H54 (cell line): Measurements from ENCODE around the gene BLTP3A.
"Not testable (repeated sequence)": the region's sequence is repeated elsewhere in the genome, so short reads cannot be mapped to it uniquely, and the experiment has no call there.

Source experiments
- DNase-seq: peaks from one replicate; pipeline ENCODE4 v3.0.0; 2011; ENCODE audit warnings: low spot score, mixed read lengths; ENCODE audit not compliant: insufficient read length
- FAIRE-seq: peaks from 3 replicates; lab custom pipeline; 2011; peaks lifted over from hg19 to GRCh38; lab: Jason Lieb, UNC
- POLR2A ChIP-seq: IDR thresholded peaks from 2 replicates; pipeline ENCODE4 v1.6.1; 2011; ENCODE audit warnings: low read depth, mild to moderate bottlenecking, low read length

BLTP3A gene, protein sequence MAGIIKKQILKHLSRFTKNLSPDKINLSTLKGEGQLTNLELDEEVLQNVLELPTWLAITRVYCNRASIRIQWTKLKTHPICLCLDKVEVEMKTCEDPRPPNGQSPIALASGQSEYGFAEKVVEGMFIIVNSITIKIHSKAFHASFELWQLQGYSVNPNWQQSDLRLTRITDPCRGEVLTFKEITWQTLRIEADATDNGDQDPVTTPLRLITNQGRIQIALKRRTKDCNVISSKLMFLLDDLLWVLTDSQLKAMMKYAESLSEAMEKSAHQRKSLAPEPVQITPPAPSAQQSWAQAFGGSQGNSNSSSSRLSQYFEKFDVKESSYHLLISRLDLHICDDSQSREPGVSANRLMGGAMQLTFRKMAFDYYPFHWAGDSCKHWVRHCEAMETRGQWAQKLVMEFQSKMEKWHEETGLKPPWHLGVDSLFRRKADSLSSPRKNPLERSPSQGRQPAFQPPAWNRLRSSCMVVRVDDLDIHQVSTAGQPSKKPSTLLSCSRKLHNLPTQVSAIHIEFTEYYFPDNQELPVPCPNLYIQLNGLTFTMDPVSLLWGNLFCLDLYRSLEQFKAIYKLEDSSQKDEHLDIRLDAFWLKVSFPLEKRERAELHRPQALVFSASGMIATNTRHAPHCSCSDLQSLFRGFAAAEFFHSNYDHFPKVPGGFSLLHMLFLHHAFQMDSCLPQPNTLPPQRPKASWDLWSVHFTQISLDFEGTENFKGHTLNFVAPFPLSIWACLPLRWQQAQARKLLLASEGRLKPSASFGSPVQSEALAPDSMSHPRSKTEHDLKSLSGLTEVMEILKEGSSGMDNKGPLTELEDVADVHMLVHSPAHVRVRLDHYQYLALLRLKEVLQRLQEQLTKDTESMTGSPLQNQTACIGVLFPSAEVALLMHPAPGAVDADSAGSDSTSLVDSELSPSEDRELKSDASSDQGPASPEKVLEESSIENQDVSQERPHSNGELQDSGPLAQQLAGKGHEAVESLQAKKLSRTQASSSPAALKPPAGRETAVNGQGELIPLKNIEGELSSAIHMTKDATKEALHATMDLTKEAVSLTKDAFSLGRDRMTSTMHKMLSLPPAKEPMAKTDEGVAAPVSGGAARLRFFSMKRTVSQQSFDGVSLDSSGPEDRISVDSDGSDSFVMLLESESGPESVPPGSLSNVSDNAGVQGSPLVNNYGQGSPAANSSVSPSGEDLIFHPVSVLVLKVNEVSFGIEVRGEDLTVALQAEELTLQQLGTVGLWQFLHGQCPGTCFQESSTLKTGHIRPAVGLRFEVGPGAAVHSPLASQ (N-terminal part only)

DNA sequence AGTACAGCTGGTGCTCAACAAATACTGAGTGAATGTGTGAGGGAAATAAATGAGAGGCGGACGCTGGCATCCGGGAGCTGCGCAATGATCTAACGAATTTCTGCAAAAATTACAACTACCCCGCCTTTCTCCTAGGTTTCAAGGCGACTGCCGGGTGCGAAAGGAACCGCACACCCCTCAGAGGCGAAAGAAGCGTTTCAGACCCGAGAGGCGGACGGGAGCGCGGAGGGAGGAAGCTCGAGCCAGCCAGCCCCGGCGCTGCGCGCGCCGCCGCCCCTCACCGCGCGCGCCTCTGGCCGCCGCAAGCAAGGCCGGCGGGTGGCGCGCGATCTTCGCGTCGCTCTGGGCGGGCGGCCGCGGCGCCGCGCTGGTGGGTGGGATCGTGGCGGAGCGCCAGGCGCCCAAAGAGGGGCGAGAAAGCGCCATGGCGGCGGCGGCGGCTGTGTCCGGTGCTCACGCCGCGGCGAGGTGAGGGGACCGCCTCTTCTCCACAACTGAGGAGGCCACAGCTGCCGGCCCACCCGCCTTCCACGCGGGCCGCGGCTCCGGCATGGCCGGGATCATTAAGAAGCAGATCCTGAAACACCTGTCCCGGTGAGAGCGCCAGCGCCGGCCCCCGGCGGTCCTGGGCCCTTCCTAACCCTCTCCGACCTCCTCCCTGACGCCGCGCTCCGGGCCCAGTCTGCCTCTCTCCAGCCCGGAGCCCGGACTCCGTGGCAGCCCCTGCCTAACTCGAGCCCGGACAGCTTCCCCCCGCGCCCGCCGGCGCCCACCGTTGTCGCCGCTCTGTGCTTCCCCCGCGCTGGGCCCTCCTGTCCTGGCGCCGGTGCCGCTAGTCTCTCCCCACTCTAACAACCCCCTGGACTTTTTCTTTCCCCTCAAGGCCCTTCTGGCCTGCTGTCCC lies at the start of gene BLTP3A:
Gene BLTP3A (plus strand): TSS at position 383 of the 904 bp plus-strand sequence. CDS start 168 bp downstream, at position 551.
- peak; percentile 87 for DNase-seq
- FAIRE-seq: no peak
- TF ChIP-seq POLR2A: peak; percentile 42; the same call in 1 of the 2 replicates

DNA sequence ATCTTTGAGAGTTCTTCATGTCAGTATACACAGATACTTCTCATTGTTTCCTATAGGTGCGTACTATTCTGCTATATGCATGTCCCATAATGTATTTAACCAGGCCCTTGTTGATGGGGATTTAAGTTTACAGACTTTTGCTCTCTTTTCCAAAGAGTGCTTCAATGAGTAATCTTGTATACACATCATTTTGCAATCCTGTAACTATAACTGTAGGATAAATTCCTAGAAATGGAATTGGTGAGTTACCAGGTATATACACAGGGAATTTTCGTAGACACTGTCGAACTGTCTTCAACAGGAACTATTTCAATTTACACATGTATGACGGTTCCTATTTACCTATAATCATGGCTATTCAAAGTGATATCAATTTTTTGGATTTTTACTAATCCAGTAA lies 49.8 kb upstream of the BLTP3A start:
- DNase-seq (no peak), FAIRE-seq (no peak)
- no peak for TF ChIP-seq POLR2A

DNA sequence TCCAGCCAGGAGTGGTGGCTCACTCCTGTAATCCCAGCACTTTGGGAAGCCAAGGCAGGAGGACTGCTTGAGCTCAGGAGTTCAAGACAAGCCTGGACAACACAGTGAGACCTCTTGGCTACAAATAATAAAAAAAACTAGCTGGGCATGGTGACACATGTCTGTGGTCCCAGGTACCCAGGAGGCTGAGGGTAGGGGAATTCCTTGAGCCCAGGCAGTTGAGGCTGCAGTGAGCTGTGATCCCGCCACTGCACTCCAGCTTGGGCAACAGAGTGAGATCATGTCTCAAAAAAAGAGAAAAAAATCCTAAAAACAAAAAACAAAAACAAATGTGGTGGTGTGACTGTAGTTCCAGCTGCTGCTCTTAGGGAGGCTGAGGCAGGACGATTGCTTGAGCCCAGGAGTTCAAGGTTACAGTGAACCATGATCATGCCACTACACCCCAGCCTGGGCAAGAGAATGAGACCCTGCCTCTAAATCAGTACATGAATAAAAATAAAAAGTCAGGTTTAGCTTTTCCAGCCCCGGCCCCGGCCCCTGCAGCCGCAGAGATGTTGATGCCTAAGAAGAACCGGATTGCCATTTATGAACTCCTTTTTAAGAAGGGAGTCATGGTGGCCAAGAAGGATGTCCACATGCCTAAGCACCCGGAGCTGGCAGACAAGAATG lies 48.1 kb upstream of the BLTP3A start:
- no peak for DNase-seq
- TF ChIP-seq POLR2A: no peak

DNA sequence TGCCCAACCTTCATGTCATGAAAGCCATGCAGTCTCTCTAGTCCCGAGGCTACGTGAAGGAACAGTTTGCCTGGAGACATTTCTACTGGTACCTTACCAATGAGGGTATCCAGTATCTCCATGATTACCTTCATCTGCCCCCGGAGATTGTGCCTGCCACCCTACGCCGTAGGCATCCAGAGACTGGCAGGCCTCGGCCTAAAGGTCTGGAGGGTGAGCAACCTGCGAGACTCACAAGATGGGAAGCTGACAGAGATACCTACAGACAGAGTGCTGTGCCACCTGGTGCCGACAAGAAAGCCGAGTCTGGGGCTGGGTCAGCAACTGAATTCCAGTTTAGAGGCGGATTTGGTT lies 47.6 kb upstream of the BLTP3A start:
- DNase-seq, FAIRE-seq: not testable (repeated sequence)

More for the DNA sequence above, 48.1 kb upstream of the BLTP3A start:
- no peak for FAIRE-seq

DNA sequence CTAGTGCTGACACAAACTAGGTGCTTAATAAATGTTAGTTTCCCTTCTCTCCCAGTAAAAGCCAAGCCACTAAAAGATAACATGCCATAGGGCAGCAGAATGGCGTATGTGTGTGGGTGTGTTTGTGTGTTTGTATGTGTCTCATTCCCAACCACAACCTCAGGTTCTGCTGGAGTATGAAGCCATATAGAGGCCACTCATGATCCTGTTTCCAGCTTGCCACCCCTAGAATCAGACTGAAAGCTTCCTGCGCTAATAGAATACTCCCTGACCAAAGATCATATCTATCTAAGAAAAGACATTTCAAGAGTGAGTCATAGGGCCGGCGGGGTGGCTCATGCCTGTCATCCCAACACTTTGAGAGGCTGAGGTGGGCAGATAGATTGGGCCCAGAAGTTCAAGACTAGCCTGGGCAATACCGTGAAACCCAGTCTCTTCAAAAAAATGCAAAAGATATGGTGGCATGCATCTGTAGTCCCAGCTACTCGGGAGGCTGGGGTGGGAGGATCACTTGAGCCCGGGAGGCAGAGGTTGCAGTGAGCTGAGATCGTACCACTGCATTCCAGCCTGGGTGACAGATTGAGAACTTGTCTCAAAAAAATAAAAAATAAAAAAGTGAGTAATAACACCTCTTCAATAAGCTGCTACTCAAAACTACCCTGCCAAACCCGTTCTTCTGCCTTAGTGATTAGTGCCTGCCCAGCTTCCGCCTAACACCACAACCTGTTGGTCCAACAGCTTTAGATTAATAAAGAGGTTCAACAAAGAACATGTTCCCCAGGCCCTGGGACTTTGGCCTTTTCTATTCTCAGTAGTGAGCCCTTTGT lies 46.4 kb upstream of the BLTP3A start:
- DNase-seq (no peak), FAIRE-seq (no peak)
- no peak for TF ChIP-seq POLR2A

DNA sequence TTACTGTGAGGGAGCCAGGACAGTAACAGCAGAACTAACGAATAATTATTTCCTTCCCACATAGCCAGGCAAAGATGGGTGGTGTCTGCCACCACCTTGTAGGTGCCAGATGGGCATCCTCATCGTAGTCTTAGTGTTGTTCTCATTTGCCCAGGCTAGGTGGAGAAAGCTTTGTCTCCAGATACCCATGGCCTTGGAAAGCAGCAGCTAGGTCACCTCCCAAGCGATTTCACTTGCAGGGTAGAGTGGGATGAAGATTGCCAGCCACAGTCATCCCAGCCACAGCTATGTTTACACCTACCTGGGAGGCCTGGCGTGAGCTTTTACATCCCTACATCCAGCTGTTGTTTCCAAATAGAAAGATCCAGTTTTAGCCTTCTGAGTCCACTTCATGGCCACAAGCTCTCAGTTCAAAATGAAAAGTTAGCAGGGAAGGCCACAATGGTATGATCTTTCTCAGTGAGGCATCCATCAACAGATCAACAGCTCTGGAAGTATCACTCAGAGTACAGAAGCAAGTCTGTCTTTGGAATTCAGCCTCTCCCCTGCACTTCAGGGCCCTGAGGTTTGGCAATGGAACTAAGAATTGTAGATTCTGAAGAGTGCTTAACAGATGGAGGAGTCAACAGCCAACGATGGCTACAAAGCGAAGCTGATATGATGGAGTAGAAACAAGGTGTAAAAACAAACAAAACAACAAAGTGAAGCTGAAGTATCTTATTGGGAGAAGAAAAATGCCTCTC lies 45.6 kb upstream of the BLTP3A start:
- DNase-seq: no peak
- TF ChIP-seq POLR2A: no peak
- no peak for FAIRE-seq

- DNase-seq (no peak), FAIRE-seq (no peak)
- no peak for TF ChIP-seq POLR2A
Observed at GRCh38 chr6:34748757-34749156, 43.1 kb upstream of the BLTP3A start.

GRCh38 chr6:34756513-34756856 lies 35.4 kb upstream of the BLTP3A start:
- not testable (repeated sequence) for DNase-seq, FAIRE-seq

DNA sequence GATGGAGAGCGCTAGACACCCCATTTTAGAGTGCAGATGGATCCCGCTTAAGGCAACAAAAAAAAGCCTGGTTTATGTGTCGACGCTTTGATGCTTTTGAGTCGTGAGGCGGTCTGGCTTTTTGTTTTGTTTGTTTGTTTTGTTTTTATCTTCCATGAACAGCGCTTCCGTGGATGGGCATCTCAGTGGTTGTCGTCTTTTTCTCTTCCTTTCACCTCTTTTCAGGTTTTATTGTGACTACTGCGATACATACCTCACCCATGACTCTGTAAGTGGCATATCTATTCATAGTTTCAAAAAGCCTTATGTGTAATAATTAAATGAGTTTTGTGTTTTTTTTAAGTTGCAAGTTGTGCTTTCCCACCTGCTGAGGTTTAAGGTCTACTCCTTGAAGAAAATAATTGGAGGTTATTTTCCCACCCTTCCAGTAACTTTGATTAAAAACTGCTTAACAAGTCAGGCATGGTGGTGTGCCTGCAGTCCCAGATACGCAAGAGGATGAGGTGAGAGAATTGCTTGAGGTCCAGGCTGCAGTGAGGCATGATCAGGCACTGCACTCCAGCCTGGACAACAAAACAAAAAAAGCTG lies 34.1 kb upstream of the BLTP3A start:
- FAIRE-seq (no peak), DNase-seq (no peak)
- TF ChIP-seq POLR2A: no peak

DNA sequence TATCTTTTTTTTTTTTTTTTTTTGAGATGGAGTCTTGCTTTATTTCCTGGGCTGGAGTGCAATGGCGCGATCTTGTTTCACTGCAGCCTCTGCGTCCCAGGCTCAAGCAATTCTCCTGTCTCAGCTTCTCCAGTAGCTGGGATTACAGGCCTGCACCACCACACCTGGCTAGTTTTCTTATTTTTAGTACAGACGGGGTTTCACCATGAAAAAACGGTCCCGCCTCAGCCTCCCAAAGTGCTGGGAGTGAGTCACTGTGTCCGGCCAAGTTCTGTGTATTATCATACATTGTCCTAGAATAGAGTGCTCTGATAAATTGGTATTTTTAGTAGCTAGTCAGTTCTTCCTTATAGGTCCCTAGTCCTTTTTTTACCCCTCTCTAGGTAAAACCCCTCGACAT lies 31.8 kb upstream of the BLTP3A start:
- FAIRE-seq (no peak), DNase-seq (no peak)
- TF ChIP-seq POLR2A: no peak

GRCh38 chr6:34761681-34762080 lies 30.2 kb upstream of the BLTP3A start:
- DNase-seq, FAIRE-seq: not testable (repeated sequence)
